HG03575 (cell line): ENCODE measurements around the gene RNU6-1.

Source experiments
- ATAC-seq: cut with Tn5 transposase; IDR thresholded peaks from one replicate; pipeline ENCODE4 v1.9.1; 2021; ENCODE audit not compliant: unreplicated experiment, insufficient number of reproducible peaks, low FRiP score; ENCODE audit errors: extremely low read depth

The RNU6-1 gene

DNA sequence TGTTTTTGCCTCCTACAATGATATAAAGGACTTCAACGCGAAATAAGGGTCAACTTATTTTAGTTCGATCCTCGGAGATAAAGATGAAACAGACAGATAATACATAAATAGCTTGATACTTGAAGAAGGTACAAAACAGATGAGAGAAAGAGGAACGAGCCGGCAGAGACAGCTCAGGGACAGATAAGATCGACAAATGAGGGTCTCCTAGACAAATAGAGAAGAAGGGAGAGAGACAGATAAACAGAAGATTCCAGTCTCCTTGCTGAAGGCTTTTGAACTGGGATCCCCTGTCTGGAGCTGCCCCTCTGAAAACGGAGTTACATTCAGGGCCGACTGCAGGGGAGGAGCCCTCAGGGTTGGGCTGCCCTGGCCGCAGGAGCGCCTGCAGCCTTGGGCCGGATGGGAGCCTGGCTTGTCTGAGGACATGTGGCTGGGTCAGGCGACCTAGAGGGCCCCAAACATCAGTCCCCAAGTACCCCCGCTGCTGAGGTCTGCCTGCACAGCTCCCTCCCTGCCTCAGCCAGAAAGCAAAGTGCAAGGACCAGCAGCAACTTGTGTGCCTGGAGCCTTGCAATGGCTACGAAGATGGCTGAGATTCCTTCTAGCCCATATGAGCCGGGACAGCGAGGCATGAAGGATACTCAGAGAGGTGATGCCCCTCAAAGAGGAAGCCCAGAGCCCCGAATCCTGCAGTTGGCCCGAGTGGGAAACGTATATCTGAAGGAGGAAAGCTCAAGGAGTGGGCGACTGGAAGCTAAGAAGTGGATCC, 15.5 kb downstream of the RNU6-1 start:
- no peak for ATAC-seq

DNA sequence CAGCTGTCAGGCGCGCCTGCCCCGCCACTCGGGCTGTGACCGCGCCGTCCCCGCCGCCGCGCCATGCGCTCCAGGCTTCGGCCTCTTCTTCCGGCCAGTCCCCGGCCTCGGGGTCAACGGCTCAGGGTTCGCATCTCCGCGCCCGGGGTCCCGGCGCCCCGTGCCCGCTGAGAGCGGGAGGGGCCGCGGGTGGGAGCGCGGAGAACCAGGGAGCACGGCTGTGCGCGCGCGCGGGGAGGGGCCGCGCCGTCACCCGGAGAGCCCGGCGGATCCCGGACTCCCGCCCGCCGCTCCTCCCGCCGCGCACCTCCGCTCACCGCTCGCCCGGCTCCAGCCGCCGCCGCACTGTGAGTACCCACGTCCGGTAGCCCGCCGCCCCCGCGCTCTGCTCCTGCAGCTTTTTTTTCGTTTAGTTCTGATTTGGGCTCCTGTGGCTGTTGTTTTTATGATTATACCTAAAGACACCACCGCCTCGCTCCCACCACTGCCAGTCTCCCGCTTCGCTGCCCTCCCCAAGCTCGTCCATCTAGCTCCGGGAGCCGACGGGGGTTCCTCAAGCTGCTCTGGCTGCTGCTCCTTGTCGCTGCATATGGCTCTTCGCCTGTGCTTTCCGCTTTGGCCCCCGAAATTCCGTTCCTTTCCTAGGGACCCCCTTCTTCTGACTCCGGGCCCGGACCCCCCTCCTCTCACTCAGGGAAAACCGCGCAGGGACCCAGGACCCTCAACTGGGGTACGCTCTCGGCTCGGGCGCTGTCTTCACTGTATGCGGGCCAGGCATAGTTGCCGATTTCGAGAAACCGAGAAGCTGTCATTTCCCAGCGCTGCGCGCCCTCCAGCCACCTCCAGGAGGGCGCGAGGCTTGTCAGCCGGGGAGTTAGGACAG, 16.3 kb downstream of the RNU6-1 start:
- no peak for ATAC-seq

DNA sequence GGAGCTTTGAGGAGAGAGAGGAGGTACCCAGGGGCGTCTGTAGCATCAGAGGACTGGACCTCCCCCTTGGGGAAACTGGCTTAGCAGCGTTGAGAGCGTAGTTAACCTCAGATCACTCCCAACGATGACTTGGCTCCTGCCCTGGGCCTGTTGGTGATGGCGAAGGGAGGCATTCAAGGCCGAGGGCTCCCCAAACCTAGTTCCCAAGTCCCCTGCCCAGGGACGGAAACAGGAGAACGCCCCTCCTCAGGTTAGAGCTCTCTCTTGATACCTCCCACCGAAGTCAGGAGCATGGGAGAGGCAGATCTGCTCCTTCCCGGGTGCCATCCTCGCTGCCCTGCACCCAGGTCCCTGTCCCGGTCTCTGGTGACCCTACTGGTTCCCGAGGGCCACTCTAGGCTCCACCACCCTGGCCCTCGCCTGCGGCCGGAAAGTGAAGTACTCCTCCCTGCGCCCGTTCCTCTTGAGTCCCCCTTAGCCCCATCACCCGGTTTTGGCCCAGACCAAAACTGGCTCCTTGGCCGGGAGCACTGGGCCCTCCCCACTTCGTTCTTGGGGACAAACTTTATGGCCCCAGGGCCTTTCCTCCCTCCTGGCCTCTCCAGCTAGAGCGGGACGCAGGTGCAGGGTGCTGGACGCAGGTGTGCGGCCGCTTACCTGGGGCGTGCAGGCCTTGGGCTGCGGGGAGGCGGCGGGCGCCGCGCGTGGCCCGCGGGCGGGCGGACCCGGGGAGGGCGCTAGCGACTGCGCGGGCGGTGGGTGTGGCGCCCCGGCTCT, 17.1 kb downstream of the RNU6-1 start:
- no peak for ATAC-seq

GRCh38 chr15:67821784-67822440, 17.9 kb downstream of the RNU6-1 start:
- no peak for ATAC-seq

DNA sequence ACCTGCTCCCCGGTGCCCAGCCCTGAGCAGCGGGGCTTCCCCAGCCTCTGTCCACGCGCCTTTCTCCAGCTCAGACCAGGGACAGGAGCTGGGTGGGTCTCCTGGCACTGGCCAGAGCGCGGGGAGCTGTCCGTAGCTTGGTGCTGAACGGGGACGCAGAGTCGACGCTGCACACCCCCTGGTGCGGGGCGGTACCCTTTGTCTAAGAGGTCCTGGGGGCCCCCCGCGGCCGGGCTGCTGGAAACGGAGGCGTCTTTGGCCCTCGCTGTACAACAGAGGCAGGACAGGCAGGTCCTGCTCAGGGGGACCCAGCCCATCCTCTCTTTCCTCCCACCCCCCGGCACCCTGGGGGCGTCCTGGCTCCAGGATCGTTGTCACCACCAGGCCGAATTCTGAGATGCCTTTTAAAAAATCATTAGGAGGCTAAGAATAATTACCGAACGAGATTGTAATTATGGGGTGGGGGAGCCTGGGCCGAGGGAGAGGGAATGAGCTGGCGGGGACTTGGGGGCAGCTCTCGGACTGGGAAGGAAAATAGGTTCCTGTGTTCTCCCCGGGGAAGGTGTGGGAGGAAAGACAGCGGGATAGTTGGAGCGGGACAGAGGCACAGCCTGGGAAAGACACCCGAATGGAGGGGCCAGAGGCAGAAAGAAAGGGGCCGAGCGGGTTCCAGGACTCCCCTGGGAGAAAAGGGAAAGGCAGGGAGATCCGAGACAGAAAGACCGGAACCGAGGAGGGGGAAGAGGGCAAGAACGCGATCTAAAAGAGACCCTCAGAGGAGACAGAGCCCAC, 18.7 kb downstream of the RNU6-1 start:
- ATAC-seq, result no peak

DNA sequence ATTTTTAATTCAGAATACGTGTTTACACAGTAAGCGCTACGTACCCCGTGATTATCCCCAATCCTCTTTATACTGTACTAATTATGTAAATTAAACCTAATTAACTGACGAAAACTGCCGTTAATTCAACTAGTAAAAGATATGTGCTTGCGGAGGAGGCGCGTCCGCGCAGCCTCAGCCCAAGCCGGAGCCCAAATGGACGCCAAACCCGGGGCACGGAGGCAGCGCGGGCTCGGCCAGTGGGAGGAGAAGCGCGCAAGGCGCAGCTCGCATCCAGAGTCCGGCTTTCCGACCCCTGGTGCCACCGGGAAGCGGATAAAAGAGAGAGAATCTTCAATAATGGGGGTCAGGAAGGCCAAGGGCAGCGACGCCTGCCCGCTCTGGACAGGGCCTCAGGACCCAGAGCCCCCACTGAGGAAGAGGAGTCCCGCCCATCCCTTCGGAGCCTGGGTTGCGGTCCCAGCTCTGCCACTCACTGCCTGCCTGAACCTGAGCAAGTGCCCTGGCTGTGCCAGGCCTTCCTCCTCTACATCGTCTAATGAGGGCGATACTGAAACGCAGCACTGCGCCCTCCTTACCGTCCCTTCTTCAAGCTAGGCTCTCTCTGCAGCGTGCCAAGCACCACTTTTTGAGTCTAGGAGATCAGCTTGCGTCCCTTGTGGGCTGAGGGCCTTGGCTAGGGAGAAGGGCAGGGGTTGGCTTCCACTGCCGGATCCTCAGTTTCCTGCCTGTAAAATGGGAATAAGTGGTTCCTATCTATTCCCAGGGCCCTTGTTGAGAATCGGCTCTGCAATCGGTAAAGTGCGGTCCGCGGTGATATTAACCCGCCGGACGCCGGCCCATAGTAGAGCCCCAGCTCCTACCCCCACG, 19.5 kb downstream of the RNU6-1 start:
- no peak for ATAC-seq

DNA sequence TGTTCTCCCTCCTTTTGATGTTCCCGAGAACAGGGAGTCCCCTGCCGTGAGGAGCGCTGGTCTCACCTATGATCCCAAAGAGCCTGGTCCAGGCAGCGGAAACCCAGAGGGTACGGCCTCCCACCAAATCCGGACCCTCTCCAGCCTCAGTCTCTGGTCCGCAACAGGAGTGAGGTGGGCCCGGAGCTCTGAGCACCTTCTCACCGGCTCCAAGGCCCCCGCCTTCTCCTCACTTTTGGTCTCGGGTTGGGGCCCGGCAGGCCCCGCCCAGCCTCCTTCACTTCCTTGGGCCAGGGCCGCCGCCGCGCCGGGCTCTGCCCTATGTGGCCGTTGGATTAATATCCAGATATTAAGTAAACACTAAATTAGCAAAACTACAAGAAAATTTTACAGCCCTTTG, 20.2 kb downstream of the RNU6-1 start:
- no peak for ATAC-seq

DNA sequence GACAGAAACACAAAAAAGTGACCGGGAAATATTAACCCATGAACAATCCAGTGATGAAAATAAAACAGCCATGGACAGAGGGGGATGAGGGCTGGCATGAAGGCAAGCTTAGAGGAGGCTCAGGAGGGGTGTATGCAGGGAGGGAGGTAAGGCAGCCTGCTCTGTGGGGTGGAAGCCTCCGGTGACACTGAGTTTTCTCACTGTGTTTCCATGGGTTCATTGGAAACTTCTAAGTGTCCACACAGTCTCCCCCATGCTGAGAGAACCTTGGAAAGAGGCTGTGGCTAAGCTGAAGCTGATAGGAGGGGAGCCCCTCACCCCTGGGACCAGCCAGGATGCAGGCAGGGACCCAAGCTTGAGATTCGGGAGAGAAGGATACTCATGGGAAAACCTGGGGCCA, 21.4 kb downstream of the RNU6-1 start:
- no peak for ATAC-seq

DNA sequence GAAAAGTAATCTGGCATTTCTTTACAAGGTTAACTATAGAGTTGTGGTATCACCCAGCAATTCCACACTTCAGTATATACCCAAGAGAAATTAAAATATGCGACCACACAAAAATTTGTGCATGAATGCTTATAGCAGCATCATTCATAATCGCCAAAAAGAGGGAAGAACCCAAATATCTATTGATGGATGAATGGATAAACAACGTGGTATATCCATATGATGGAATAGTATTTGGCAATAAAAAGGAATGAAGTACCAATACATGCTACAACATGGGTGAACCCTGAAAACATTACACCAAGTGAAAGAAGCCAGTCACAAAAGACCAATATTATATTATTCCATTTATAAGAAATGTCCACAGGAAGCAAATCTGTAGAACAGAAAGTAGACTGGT, 23.2 kb downstream of the RNU6-1 start:
- no peak for ATAC-seq

DNA sequence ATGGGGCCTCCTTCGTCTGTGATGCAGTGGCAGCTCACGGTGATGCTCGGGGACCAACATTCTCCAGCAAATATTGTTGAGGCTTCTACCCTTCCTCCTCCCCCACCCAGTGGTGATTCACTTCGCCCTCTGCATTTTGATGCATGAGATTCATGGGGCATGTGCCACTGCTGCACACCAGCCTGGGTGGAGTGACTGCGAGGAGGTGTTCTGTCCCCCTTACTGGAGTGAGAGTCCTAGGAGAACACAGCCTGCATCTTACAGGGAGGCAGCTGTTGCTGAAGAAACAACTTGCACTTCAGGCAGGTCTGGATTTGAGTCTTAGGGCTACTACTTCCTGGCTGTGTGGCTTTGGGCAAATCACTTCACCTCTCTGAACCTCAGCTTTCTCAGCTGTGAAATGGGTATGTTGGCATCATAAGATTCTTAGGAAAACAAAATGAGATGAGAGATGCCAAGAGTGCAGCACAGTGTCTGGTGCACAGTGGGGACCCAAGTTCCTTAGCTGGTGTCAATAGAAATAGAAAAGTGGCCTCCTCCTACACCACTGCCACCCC, 24.7 kb downstream of the RNU6-1 start:
- ATAC-seq, result no peak

- no peak for ATAC-seq
Measured at GRCh38 chr15:67813104-67813634, 26.7 kb downstream of the RNU6-1 start.

- ATAC-seq, result no peak
Measured at GRCh38 chr15:67812241-67812644, 27.6 kb downstream of the RNU6-1 start.

GRCh38 chr15:67809866-67810265, 30.0 kb downstream of the RNU6-1 start:
- no peak for ATAC-seq

GRCh38 chr15:67809441-67809840, 30.4 kb downstream of the RNU6-1 start:
- ATAC-seq, result no peak

DNA sequence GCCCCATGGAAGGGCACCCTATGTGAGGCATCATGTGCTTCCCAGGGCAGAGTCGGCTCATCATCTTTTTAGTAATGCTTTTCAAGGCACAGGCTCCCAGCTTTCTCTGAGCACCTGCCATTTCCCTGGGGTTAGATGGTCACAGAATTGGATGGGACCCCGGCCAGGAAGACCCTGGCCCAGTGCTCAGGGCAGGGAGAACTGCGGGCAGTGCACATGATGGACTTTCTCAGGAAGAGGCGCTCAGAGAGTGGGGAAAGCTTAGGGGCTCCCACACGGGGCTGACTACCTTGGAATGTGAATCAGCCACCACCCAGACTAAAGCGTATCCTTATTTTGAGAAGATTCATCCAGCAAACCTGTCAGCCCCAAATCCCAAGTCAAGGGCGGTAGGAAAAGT, 31.0 kb downstream of the RNU6-1 start:
- no peak for ATAC-seq

DNA sequence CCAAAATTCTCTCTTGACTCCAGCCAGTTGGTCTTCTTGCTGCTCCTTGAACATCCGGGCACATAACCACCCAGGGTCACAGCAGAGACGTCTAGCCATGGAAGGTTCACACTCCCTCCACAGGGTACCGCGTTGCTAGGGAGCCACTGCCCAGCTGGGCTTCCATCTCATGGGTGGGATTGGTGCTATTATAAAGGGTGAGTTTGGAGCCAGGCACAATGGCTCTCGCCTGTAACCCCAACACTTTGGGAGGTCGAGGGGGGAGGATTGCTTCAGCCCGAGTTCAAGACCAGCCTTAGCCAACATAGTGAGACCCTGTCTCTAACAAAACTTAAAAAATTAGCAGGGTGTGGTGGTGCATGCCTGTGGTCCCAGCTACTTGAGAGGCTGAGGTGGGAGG, 32.0 kb downstream of the RNU6-1 start:
- ATAC-seq, result no peak

- no peak for ATAC-seq
Measured at GRCh38 chr15:67807141-67807540, 32.7 kb downstream of the RNU6-1 start.
